Esophagus muscularis mucosa (tissue), 4 donors: ENCODE measurements around the gene C3orf38.

Experiments
- EP300 ChIP-seq: sonication (generic); formaldehyde crosslinking; IDR thresholded peaks from one replicate; pipeline ENCODE4 v1.6.1; 2017; ENCODE audit warnings: antibody characterized with exemption
- POLR2A ChIP-seq: fragments of 450-650 bp; IDR thresholded peaks from one replicate; pipeline ENCODE4 v1.6.1; 2017; ENCODE audit warnings: antibody characterized with exemption, moderate library complexity, mild to moderate bottlenecking, low read depth
- POLR2AphosphoS5 ChIP-seq, 2 donors: sonication (generic); formaldehyde crosslinking; IDR thresholded peaks; one replicate each; pipeline ENCODE4 v1.6.1; 2017; ENCODE audit warnings: antibody characterized with exemption in 2 of 2
- TF ChIP-seq, protein P1 (sequence below), 3 experiments: fragments of 200-600 bp in 2 of 3; fragments of 450-650 bp in 1 of 3; sonication (generic) in 2 of 3; IDR thresholded peaks; one replicate each; pipeline ENCODE4 v1.5.1; 2017 to 2019; ENCODE audit warnings: antibody characterized with exemption in 3 of 3, mild to moderate bottlenecking in 2 of 3, moderate library complexity in 1 of 3

DNA sequence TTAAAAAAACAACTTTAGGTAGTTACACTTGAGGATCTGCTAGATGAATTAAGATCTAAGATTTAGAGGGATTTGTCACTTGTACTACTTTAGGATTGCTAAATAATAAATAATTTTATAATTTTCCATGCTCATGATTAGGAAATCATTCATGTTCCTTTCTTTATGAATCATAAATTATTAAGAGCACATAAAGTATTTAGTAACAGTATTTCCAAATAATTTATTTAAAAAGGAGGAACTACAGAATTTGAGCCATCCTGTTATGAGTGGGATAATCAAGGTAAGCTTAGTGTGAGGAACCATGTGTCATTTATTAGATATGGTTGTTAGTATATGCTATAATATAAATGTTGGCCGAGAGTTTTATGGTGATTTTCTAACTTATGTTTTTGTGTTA lies 37.5 kb upstream of the C3orf38 start:
- TF ChIP-seq, protein P1, sequence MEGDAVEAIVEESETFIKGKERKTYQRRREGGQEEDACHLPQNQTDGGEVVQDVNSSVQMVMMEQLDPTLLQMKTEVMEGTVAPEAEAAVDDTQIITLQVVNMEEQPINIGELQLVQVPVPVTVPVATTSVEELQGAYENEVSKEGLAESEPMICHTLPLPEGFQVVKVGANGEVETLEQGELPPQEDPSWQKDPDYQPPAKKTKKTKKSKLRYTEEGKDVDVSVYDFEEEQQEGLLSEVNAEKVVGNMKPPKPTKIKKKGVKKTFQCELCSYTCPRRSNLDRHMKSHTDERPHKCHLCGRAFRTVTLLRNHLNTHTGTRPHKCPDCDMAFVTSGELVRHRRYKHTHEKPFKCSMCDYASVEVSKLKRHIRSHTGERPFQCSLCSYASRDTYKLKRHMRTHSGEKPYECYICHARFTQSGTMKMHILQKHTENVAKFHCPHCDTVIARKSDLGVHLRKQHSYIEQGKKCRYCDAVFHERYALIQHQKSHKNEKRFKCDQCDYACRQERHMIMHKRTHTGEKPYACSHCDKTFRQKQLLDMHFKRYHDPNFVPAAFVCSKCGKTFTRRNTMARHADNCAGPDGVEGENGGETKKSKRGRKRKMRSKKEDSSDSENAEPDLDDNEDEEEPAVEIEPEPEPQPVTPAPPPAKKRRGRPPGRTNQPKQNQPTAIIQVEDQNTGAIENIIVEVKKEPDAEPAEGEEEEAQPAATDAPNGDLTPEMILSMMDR (IDR thresholded peaks at IDR 0.05): no peak
- TF ChIP-seq POLR2A (no peak), EP300 (no peak), POLR2AphosphoS5 (IDR thresholded peaks at IDR 0.05) (no peak)
